MM.1S (cell line): ENCODE data around the gene ELMO1.

ENCODE experiments used
- DNase-seq: peaks from one replicate; pipeline ENCODE4 v3.0.0-alpha.2; 2015
- H2AFZ ChIP-seq: fragments of 300-600 bp; sonication (generic); 2 replicates; pipeline ENCODE4 v1.6.0; 2016; ENCODE audit warnings: antibody characterized with exemption, low read length
- H3F3A ChIP-seq: fragments of 300-600 bp; sonication (generic); 2 replicates; pipeline ENCODE4 v1.6.1; 2016; ENCODE audit warnings: mild to moderate bottlenecking, antibody characterized with exemption, low read length, moderate library complexity, mixed read lengths; ENCODE audit not compliant: insufficient read depth
- H3K27ac ChIP-seq: fragments of 300-600 bp; sonication (generic); 2 replicates; pipeline ENCODE4 v1.5.1; 2016; ENCODE audit warnings: mild to moderate bottlenecking, low read length
- H3K27me3 ChIP-seq: fragments of 300-600 bp; sonication (generic); replicated peaks from 2 replicates; pipeline ENCODE4 v1.6.0; 2016; ENCODE audit warnings: low read length; ENCODE audit not compliant: insufficient read depth
- H3K36me3 ChIP-seq: fragments of 300-600 bp; sonication (generic); replicated peaks from 2 replicates; pipeline ENCODE4 v1.6.1; 2016; ENCODE audit warnings: mild to moderate bottlenecking, low read length, mixed read lengths; ENCODE audit not compliant: insufficient read depth
- H3K4me1 ChIP-seq: fragments of 300-600 bp; sonication (generic); 2 replicates; pipeline ENCODE4 v1.6.1; 2016; ENCODE audit warnings: low read length, mixed read lengths
- H3K4me2 ChIP-seq: fragments of 300-600 bp; sonication (generic); 2 replicates; pipeline ENCODE4 v1.6.0; 2016; ENCODE audit warnings: low read depth, low read length
- H3K4me3 ChIP-seq: fragments of 300-600 bp; sonication (generic); 2 replicates; pipeline ENCODE4 v1.5.1; 2016; ENCODE audit warnings: low read length, mixed read lengths
- H3K79me2 ChIP-seq: fragments of 300-600 bp; sonication (generic); 2 replicates; pipeline ENCODE4 v1.6.1; 2016; ENCODE audit warnings: mixed run types, low read length, mixed read lengths
- H3K9ac ChIP-seq: fragments of 300-600 bp; sonication (generic); 2 replicates; pipeline ENCODE4 v1.6.1; 2016; ENCODE audit warnings: low read length, mixed read lengths
- H3K9me2 ChIP-seq: fragments of 300-600 bp; sonication (generic); replicated peaks from 2 replicates; pipeline ENCODE4 v1.6.1; 2016; ENCODE audit warnings: mild to moderate bottlenecking, low read length, mixed read lengths; ENCODE audit not compliant: insufficient read depth
- H3K9me3 ChIP-seq: fragments of 300-600 bp; sonication (generic); replicated peaks from 2 replicates; pipeline ENCODE4 v1.6.1; 2016; ENCODE audit warnings: mild to moderate bottlenecking, low read length, mixed read lengths; ENCODE audit not compliant: insufficient read depth
- H4K20me1 ChIP-seq: fragments of 300-600 bp; sonication (generic); 2 replicates; pipeline ENCODE4 v1.6.1; 2016; ENCODE audit warnings: mild to moderate bottlenecking, low read length, moderate library complexity, mixed read lengths; ENCODE audit not compliant: insufficient read depth
- CTCF ChIP-seq: fragments of 300-600 bp; sonication (generic); IDR thresholded peaks from 2 replicates; pipeline ENCODE4 v1.5.1; 2016; ENCODE audit warnings: antibody characterized with exemption, low read length, mixed read lengths
- EZH2 ChIP-seq: fragments of 300-600 bp; sonication (generic); optimal IDR thresholded peaks from 2 replicates; pipeline ENCODE3; 2017; ENCODE audit warnings: low read depth, mild to moderate bottlenecking, antibody characterized with exemption, low read length, mixed read lengths
- EZH2phosphoT487 ChIP-seq: fragments of 300-600 bp; sonication (generic); IDR thresholded peaks from 2 replicates; pipeline ENCODE4 v1.6.1; 2018; ENCODE audit warnings: antibody characterized with exemption, low read length

ELMO1 gene

GRCh38 chr7:36879021-36879420 is 569.6 kb downstream of the ELMO1 start:
- Histone ChIP-seq H4K20me1 (no peaks in the 10 kb centered on the region), H3F3A (no peaks in the 10 kb centered on the region), H3K79me2 (no peaks in the 10 kb centered on the region), H3K4me1 (no peaks in the 10 kb centered on the region), H3K4me2 (no peak overlapping the region), H3K4me3 (no peak overlapping the region), H3K9ac (no peak overlapping the region), H3K27me3 (no peaks in the 10 kb centered on the region), H3K36me3 (no peaks in the 10 kb centered on the region), H3K9me2 (no peaks in the 10 kb centered on the region), H2AFZ (no peak overlapping the region), H3K9me3 (no peaks in the 10 kb centered on the region), H3K27ac (no peak overlapping the region)
- DNase-seq: no peak
- no peak for TF ChIP-seq EZH2

- TF ChIP-seq CTCF (no peak), EZH2phosphoT487 (no peak), EZH2 (no peak)
- Histone ChIP-seq H3K4me1 (no peaks in the 10 kb centered on the region), H3K4me3 (no peak overlapping the region), H3K9me3 (no peaks in the 10 kb centered on the region), H3K4me2 (no peak overlapping the region), H3F3A (no peaks in the 10 kb centered on the region), H3K27me3 (no peaks in the 10 kb centered on the region), H3K9me2 (no peaks in the 10 kb centered on the region), H2AFZ (no peak overlapping the region), H3K9ac (no peak overlapping the region), H3K36me3 (no peaks in the 10 kb centered on the region), H3K79me2 (no peaks in the 10 kb centered on the region), H4K20me1 (no peaks in the 10 kb centered on the region), H3K27ac (no peak overlapping the region)
- DNase-seq: no peak
Observed at GRCh38 chr7:36878288-36878687, 570.4 kb downstream of the ELMO1 start.

- H2AFZ ChIP-seq: no peak overlapping the region
- no peak overlapping the region for H3K4me2 ChIP-seq
- no peaks in the 10 kb centered on the region for H3F3A ChIP-seq
- H3K4me3 ChIP-seq: no peak overlapping the region
- no peak for DNase-seq
- no peak overlapping the region for H3K9ac ChIP-seq
- H4K20me1 ChIP-seq: no peaks in the 10 kb centered on the region
- TF ChIP-seq EZH2phosphoT487: no peak
- TF ChIP-seq EZH2: no peak
- TF ChIP-seq CTCF: no peak
- H3K9me3 ChIP-seq: no peaks in the 10 kb centered on the region
- no peaks in the 10 kb centered on the region for H3K79me2 ChIP-seq
- H3K9me2 ChIP-seq: no peaks in the 10 kb centered on the region
- H3K27ac ChIP-seq: no peak overlapping the region
- H3K4me1 ChIP-seq: no peaks in the 10 kb centered on the region
- no peaks in the 10 kb centered on the region for H3K36me3 ChIP-seq
- no peaks in the 10 kb centered on the region for H3K27me3 ChIP-seq
Observed at GRCh38 chr7:36875794-36876193, 572.9 kb downstream of the ELMO1 start.

GRCh38 chr7:36874041-36874440 is 574.6 kb downstream of the ELMO1 start:
- no peak overlapping the region for H3K9ac ChIP-seq
- no peaks in the 10 kb centered on the region for H3F3A ChIP-seq
- H3K79me2 ChIP-seq: no peaks in the 10 kb centered on the region
- no peak overlapping the region for H3K27ac ChIP-seq
- no peak overlapping the region for H3K4me2 ChIP-seq
- no peak for TF ChIP-seq EZH2
- TF ChIP-seq CTCF: no peak
- TF ChIP-seq EZH2phosphoT487: no peak
- H3K9me3 ChIP-seq: no peaks in the 10 kb centered on the region
- no peaks in the 10 kb centered on the region for H3K9me2 ChIP-seq
- H3K36me3 ChIP-seq: no peaks in the 10 kb centered on the region
- no peaks in the 10 kb centered on the region for H3K27me3 ChIP-seq
- H3K4me3 ChIP-seq: no peak overlapping the region
- DNase-seq: no peak
- no peaks in the 10 kb centered on the region for H4K20me1 ChIP-seq
- no peaks in the 10 kb centered on the region for H3K4me1 ChIP-seq
- H2AFZ ChIP-seq: no peak overlapping the region
